SU-DHL-6 (cell line): ENCODE results near the gene SH2D1A.

Experiments used
- H2AFZ ChIP-seq: fragments of 200-600 bp; sonication (generic); 2 replicates; pipeline ENCODE4 v1.6.1; 2014; ENCODE audit warnings: low read depth, mild to moderate bottlenecking, moderate library complexity, mixed read lengths, antibody characterized with exemption, low read length; ENCODE audit not compliant: severe bottlenecking
- H3F3A ChIP-seq: fragments of 200-600 bp; shearing (Covaris generic); 2 replicates; pipeline ENCODE4 v1.6.0; 2016; ENCODE audit warnings: antibody characterized with exemption, mild to moderate bottlenecking; ENCODE audit not compliant: insufficient read depth
- H3K27ac ChIP-seq: fragments of 200-600 bp; sonication (generic); 2 replicates; pipeline ENCODE4 v1.5.1; 2016; ENCODE audit warnings: low read depth, mild to moderate bottlenecking, low read length, moderate library complexity, mixed read lengths
- H3K27me3 ChIP-seq: fragments of 200-600 bp; sonication (generic), shearing (Covaris generic); 2 replicates; pipeline ENCODE4 v1.6.0; 2014; ENCODE audit warnings: mild to moderate bottlenecking, low read length
- H3K36me3 ChIP-seq: fragments of 200-600 bp; sonication (generic); 2 replicates; pipeline ENCODE4 v1.6.1; 2014; ENCODE audit warnings: mild to moderate bottlenecking, low read length, mixed read lengths
- H3K4me2 ChIP-seq: fragments of 300-600, 200-600 bp; shearing (Covaris generic), sonication (generic); 2 replicates; pipeline ENCODE4 v1.6.0; 2014; ENCODE audit warnings: low read length, low read depth, mild to moderate bottlenecking; ENCODE audit not compliant: poor library complexity, severe bottlenecking
- H3K4me3 ChIP-seq: fragments of 200-600 bp; sonication (generic); 2 replicates; pipeline ENCODE4 v1.5.1; 2014; ENCODE audit warnings: antibody characterized with exemption, low read length, mild to moderate bottlenecking, mixed read lengths; ENCODE audit not compliant: insufficient read depth, poor library complexity, severe bottlenecking
- H3K79me2 ChIP-seq: fragments of 200-600 bp; sonication (generic); 2 replicates; pipeline ENCODE4 v1.6.1; 2014; ENCODE audit warnings: mild to moderate bottlenecking, low read length, moderate library complexity; ENCODE audit not compliant: insufficient read depth
- H3K9ac ChIP-seq: fragments of 200-600 bp; sonication (generic); 2 replicates; pipeline ENCODE4 v1.7.0; 2014; ENCODE audit warnings: mild to moderate bottlenecking, low read length
- H3K9me2 ChIP-seq: fragments of 200-600 bp; sonication (generic); replicated peaks from 2 replicates; pipeline ENCODE4 v1.6.1; 2014; ENCODE audit warnings: low read length; ENCODE audit not compliant: insufficient read depth
- H3K9me3 ChIP-seq: fragments of 200-600 bp; sonication (generic); 2 replicates; pipeline ENCODE4 v1.6.1; 2014; ENCODE audit warnings: low read length, mixed read lengths; ENCODE audit not compliant: insufficient read depth
- H4K20me1 ChIP-seq: fragments of 200-600 bp; sonication (generic); 2 replicates; pipeline ENCODE4 v1.6.1; 2014; ENCODE audit warnings: low read depth, mild to moderate bottlenecking, antibody characterized with exemption, low read length, moderate library complexity, mixed read lengths
- EZH2phosphoT487 ChIP-seq: fragments of 200-600 bp; sonication (generic), shearing (Covaris generic); conservative IDR thresholded peaks from 2 replicates; pipeline ENCODE4 v1.6.1; 2018; ENCODE audit warnings: mild to moderate bottlenecking, antibody characterized with exemption, low read length, moderate library complexity, mixed read lengths
- TF ChIP-seq, protein P1 (sequence below): fragments of 200-600 bp; sonication (generic); IDR thresholded peaks from one replicate; pipeline ENCODE4 v1.5.1; 2017; ENCODE audit warnings: antibody characterized with exemption, mild to moderate bottlenecking, low read length, moderate library complexity; ENCODE audit not compliant: insufficient read depth, poor library complexity, severe bottlenecking

SH2D1A gene

GRCh38 chrX:124358800-124359383 lies 12.5 kb downstream of the SH2D1A start:
- Histone ChIP-seq H3K9me2 (no peaks in the 10 kb centered on the region), H3K79me2 (no peaks in the 10 kb centered on the region), H3K36me3 (no peaks in the 10 kb centered on the region), H3K9ac (no peak overlapping the region), H3K4me2 (no peak overlapping the region), H4K20me1 (no peaks in the 10 kb centered on the region), H3K4me3 (no peak overlapping the region), H3F3A (no peaks in the 10 kb centered on the region), H2AFZ (no peak overlapping the region), H3K9me3 (no peaks in the 10 kb centered on the region), H3K27me3 (no peaks in the 10 kb centered on the region), H3K27ac (no peak overlapping the region)
- TF ChIP-seq, protein P1, sequence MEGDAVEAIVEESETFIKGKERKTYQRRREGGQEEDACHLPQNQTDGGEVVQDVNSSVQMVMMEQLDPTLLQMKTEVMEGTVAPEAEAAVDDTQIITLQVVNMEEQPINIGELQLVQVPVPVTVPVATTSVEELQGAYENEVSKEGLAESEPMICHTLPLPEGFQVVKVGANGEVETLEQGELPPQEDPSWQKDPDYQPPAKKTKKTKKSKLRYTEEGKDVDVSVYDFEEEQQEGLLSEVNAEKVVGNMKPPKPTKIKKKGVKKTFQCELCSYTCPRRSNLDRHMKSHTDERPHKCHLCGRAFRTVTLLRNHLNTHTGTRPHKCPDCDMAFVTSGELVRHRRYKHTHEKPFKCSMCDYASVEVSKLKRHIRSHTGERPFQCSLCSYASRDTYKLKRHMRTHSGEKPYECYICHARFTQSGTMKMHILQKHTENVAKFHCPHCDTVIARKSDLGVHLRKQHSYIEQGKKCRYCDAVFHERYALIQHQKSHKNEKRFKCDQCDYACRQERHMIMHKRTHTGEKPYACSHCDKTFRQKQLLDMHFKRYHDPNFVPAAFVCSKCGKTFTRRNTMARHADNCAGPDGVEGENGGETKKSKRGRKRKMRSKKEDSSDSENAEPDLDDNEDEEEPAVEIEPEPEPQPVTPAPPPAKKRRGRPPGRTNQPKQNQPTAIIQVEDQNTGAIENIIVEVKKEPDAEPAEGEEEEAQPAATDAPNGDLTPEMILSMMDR: no peak
- no peak for TF ChIP-seq EZH2phosphoT487

GRCh38 chrX:124362072-124362471 lies 15.7 kb downstream of the SH2D1A start:
- Histone ChIP-seq H3K4me3 (no peak overlapping the region), H3K4me2 (no peak overlapping the region), H3K27me3 (no peaks in the 10 kb centered on the region), H3K9me2 (no peaks in the 10 kb centered on the region), H2AFZ (no peak overlapping the region), H4K20me1 (no peaks in the 10 kb centered on the region), H3K27ac (no peak overlapping the region), H3K9ac (no peak overlapping the region), H3K79me2 (no peaks in the 10 kb centered on the region), H3F3A (no peaks in the 10 kb centered on the region), H3K36me3 (no peaks in the 10 kb centered on the region), H3K9me3 (no peaks in the 10 kb centered on the region)
- TF ChIP-seq, protein P1: no peak
- TF ChIP-seq EZH2phosphoT487: no peak

DNA sequence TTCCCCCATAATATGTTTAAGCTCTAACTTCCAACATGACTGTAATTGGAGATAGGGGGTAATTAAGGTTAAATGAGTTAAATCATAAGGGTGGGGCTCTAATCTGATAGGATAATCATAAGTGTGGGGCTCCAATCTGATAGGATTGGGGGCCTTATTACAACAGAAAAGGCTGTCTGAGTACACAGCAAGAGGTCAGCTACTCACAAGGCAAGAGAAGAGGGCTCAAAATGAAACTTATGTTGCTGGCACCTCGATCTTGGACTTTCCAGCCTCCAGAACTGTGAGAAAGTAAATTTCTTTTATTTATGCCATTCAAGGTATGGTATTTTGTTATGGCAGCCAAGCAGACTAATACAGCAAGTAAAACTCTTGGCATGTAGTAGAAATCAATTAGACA lies 16.4 kb downstream of the SH2D1A start:
- no peak overlapping the region for H3K4me3 ChIP-seq
- H4K20me1 ChIP-seq: no peaks in the 10 kb centered on the region
- H3K4me2 ChIP-seq: no peak overlapping the region
- no peak overlapping the region for H3K9ac ChIP-seq
- no peaks in the 10 kb centered on the region for H3F3A ChIP-seq
- TF ChIP-seq EZH2phosphoT487: no peak
- TF ChIP-seq, protein P1: no peak
- H3K27ac ChIP-seq: no peak overlapping the region
- no peak overlapping the region for H2AFZ ChIP-seq
- no peaks in the 10 kb centered on the region for H3K79me2 ChIP-seq
- H3K27me3 ChIP-seq: no peaks in the 10 kb centered on the region
- H3K9me3 ChIP-seq: no peaks in the 10 kb centered on the region
- H3K36me3 ChIP-seq: no peaks in the 10 kb centered on the region
- H3K9me2 ChIP-seq: no peaks in the 10 kb centered on the region
